HG02642 (cell line): ENCODE data around the gene BTBD16.

Source experiments
- ATAC-seq: cut with Tn5 transposase; IDR thresholded peaks from one replicate; pipeline ENCODE4 v1.9.1; 2021; ENCODE audit warnings: mild to moderate bottlenecking; ENCODE audit not compliant: unreplicated experiment, poor library complexity

BTBD16 gene

DNA sequence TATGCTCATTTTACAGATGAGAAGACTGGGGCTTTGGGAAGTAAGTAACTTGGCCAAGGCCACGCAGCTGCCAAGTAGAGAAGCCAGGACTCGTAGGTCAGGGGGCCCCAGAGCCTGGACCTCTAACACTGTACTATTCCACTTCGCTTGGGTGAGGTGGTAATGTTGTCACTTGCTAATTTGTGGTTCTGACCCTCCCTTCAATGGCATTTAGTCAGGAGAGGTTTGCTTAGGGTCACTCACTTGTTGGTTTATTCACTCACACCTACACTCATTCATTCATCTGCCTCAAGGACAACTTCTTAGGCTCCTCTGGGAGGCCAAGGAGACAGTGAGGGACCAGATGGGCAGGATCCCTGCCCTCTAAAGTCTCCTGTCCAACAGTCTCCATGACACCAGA is 21.3 kb downstream of the BTBD16 start:
- ATAC-seq = no peak

DNA sequence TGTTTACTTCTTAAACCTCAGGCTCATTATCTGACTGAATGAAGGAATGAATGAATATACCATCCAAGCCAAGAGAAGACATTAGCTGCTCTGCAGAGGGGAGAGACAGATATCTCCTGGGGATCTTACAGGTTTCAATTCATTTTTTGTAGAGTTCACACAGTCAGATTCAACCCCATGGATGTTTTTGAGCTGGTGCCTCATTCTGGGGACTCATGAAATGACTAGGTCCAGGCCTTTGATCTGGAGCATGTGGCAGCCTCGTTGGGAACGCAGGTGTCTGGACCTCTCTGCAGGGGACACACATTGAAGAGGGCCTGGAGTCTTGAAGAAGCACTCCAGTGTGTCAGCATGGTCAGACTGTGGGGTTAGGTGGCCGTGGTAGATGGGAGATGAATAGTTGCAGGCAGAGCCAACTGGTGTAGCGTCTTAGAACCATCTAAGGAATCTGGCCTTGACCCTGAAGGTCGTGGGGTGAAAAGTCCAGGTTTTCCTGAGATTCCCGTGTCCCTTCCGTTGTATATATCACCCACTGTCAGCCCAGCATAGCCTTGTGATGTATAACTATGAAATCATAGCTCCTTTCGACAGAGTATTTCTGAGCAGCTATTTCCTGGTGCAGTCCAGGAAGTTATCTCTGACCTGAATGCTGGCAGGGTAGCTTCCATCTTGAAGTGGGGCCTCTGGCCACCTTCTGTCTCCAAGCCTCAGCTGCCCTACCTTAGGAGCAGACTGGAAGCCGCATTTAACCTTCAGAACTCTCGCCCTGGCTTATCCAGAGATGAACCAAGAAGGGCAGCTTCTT is 22.3 kb downstream of the BTBD16 start:
- no peak for ATAC-seq

DNA sequence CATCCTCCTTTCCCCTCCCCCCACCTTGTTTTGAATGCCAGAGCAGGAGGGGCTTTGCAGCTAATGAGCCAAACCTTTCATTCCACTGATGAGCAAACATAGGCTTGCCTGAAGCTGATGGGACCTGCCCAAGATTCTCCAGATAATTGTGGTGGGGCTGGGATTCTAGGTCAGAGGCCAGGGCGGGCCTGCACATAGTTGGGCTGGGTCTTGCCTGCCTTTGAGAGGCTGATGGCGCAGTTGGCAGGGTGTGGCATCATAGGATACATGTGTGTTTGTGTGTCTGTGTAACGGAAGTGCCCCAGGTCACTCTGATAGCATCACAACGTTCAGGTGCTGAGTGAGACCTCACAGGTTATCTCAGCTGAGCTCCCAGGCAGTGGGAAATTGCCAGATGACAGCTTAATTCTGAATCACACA is 22.9 kb downstream of the BTBD16 start:
- no peak for ATAC-seq

DNA sequence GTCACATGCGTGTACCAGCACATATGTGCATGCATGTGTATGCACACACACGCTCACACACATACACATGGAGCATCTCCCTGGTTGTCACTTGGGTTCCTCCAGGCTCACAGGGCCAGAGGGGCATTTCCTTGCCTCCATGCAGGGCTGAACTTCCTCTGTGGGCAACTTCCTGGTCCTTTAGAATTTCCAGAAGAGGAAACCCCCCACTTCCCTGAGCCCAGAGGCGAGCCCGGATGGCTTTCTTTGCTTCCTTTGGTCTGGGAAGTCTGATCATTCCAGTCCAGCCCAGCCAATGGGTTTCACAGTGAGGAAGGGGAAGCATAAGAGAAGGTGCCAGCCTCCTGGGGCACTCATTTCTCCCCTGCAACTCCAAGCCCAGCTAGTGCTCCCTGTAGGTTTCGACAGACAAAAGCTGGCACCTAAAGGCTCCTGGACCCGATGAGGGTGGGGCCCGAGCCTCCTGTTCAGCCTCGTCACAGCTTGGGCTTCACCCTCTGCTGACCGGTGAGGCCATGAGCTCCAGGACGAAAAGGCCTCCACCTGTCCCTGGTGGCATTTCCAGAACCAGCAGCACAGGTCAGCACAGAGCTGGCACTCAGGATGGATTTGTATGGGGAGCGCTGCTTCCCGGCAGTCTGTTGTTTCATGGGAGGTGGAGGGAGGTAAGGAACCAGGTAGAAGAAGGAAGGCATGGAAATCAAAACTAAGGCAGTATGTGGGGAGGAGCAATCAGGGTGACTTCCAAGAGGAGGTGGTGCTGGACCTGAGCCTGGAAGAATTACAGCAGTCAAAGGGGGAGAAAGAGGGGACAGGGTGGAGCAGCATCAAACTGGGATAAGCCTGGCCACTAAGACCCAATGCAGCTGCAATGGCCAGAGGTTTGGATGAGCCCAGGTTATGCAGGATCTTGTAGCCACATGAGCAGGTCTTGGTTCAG is 23.7 kb downstream of the BTBD16 start:
- no peak for ATAC-seq

- no peak for ATAC-seq
Observed at GRCh38 chr10:122295451-122295809, 24.3 kb downstream of the BTBD16 start.

- ATAC-seq = no peak
Observed at GRCh38 chr10:122296363-122297120, 25.4 kb downstream of the BTBD16 start.

DNA sequence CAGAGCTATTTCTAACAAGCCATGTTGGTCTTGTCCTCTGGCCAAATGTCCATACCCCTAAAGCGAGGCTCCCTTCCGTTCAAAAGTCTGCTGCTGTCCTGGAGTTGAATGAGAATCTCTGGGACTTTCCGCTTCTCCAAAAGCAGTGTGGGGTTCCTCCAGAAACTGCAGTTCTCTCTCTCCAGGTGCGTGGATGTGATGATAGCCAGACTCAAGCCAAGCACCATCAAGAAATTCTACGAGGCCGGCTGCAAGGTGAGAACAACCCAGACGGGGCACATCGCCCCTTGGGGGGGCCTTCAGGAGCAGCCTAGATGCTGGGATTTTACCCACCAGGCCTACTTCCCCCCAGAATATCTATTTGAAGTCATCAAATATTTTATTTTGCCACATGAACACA is 26.5 kb downstream of the BTBD16 start:
- no peak for ATAC-seq

- no peak for ATAC-seq
Observed at GRCh38 chr10:122298206-122298597, 27.1 kb downstream of the BTBD16 start.

DNA sequence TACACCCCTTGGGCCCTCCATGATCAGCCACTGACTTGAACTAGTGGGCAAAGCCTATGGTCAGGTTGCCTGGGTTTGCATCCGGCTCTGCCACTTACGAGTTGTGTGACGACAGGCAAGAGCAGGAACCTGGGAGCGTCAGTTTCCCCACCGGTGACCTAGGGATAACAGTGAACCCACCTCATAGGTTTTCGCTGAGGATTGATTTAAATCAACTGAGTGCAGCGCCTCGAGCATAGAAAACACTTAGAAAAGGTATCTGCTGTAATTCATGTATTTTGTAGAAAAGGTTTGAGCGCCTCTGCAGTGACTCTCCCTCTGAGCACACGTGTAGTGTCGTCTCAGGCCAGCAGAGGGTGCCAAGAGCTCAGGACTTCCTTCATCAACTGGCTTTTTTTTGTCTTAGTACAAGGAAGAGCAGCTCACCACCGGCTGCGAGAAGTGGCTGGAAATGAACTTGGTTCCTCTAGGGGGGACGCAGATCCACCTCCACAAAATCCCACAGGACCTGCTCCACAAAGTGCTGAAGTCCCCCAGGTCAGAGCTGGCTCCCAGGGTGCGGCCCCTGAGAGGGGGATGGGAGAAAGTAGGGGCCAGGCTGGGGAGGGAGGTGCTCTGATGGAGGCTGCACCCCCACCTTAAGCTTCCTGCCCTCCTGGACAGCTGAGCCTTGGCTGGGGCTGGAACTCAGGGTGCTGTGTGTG is 27.7 kb downstream of the BTBD16 start:
- peak; percentile 69 for ATAC-seq

DNA sequence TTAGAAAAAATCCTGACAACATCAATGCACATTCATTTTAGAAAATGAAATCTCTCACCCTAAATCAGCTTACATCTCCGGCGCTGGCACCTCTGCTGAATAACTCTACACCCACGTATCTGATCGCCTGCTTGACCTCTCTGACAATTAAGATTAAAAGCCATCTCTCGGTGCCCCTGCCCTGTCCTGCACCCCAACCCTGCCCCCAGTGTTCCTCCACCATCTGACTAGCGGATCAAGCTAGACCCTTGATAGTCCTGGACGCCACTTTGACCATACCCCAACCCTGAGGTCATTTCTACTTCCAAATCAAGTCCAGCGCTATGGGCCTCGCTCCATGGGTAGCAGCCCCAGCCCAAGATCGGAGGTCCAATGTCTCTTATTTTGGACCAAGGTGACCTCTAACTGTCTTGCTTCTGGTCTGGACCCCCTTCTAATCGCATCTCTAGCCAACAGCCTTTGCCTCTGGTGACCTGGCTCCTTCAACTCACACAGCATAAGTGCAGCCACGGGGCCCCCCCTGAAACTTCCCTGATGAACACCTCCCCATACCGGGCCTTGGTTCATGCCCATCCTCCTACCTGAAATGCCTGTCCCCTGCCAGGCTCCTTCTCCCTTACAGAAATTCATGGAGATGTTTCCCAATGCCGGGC is 28.5 kb downstream of the BTBD16 start:
- no peak for ATAC-seq

DNA sequence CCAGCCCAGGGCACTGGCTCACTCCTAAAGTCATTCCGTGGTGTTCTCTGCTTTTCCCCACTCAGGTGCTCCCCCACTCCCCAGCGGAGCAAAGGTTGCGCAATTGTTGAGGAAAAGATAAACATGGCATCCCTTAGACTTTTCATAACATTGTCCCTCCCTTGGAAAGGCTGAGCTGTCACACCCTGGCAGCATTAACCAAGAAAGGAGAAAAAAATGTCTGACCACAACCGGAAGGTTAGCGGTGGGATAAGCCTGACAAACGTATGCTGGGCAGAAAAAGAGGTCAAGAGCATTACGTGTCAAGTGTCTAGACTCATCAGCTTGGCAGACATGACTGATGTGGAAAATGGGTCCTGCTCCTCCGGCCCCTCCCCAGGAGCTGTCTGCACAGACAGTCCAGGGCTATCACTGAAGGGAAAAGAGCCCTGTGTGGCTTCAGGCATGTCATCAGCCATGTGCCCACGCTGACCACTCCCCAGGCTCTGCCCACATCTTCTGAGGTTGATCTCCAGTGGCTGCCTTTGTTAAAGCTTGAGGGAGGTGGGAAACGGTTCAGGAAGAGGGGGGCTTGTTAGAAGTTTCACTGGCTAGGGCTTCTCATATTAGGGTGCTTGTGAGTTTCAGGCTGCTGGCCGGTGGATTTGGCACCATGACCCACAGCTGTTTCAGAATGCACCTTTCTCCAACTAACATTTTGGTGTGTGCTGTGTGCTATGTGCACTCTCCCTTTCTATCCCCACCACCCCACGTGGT is 30.1 kb downstream of the BTBD16 start:
- no peak for ATAC-seq

DNA sequence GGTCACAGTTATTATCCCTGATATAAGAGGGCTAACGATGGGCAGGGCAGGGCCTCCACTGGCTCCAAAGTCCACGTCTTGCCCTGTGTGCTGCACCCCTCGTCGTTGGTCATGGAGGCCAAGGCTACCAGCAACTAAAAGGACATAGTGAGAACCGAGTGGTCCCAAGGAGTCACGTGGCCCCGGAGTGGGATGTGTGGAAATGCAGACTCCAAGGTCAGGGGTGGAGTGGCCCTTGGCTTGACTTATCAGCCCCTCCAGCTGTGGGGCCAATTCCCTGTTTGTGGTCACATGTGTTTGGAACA is 30.7 kb downstream of the BTBD16 start:
- ATAC-seq = no peak

GRCh38 chr10:122302315-122302714 is 31.2 kb downstream of the BTBD16 start:
- ATAC-seq = no peak

- ATAC-seq = no peak
Observed at GRCh38 chr10:122303271-122304053, 32.4 kb downstream of the BTBD16 start.

DNA sequence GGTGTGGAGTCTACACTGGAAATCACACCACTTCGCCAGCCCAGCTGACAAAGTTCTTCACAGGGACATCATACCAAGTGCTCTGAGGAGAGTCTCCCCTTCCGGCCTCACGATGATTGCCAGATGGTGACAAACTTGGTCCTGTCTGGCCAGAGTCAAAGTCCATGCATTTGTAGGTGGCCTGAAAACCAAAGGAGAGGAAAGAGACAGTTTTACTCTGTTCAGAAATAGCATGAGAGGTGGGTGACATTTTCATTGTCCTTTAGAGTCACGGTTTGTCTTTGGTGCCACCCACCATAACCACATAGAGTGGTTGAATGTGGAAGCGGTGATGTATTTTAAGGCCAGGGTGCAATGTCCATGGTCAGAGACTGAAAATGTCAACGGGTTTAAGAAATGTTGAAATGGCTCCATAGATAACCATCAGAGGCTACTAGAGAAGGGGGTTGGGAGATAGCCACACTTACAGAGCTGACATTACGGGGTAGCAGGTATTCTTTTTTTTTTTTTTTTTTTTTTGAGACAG is 33.0 kb downstream of the BTBD16 start:
- no peak for ATAC-seq

DNA sequence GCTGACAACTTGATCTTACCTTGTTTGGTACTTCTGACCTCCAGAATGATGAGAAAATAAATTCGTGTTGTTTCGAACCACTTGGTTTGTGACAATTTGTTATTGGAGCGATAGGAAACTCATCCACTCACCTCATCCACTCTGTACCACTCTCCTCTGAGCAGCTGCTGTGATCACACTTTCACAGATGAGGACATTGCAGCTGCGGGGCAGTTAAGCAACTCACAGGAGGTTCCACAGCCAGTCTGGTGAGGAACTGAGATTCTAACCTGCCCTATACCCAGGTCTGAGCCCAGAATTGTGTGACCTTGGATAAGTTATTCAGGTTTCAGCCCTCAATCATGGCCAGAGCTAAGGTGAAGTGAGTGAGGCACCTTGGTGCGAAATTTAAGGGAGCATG is 35.2 kb downstream of the BTBD16 start:
- ATAC-seq = no peak

GRCh38 chr10:122306744-122307143 is 35.6 kb downstream of the BTBD16 start:
- no peak for ATAC-seq
